Measurements from ENCODE around the gene CCSER2. TPM values are rescaled to one million over a fixed set of nuclear protein-coding genes. Genes with fewer than 3 reads are reported as not detected.

Gene CCSER2
- total RNA-seq, 1 experiment from 2014 or later, result 28.9 TPM

GRCh38 chr10:84343831-84344230, 15.4 kb downstream of the CCSER2 start:
- H3K27ac ChIP-seq (ENCODE audit: low read depth, low read length), result no peak overlapping the region
- intact Hi-C loops (cut with micrococcal nuclease), result no loop called here
- ATAC-seq (no peak), DNase-seq (ENCODE audit: low read depth, low spot score) (no peak)
- H3K4me3 ChIP-seq (replicated peaks in 1 of 2; ENCODE audit: low read depth in 1 of 2, low read length in 2 of 2), result no peak overlapping the region
- H3K9me2 ChIP-seq (ENCODE audit: insufficient read depth), result no peaks in the 10 kb centered on the region
- TF ChIP-seq CEBPB (IDR thresholded peaks at IDR 0.05; ENCODE audit: low read depth) (no peak), EZH2 (IDR thresholded peaks at IDR 0.05) (no peak), CTCF (IDR thresholded peaks at IDR 0.05 in 2 of 3, conservative IDR thresholded peaks at IDR 0.05 in 1 of 3; ENCODE audit: borderline replicate concordance in 1 of 3, insufficient read depth in 1 of 3, low read depth in 2 of 3, low read length in 2 of 3) (no peak), SRF (IDR thresholded peaks at IDR 0.05; ENCODE audit: low read depth) (no peak), ATF3 (IDR thresholded peaks at IDR 0.05) (no peak), ZNF274 (IDR thresholded peaks at IDR 0.05; ENCODE audit: low read depth, low read length) (no peak), ZFX (IDR thresholded peaks at IDR 0.05) (no peak), POLR2A (IDR thresholded peaks at IDR 0.05; ENCODE audit: borderline replicate concordance, extremely low read depth, insufficient read depth, insufficient read length) (no peak), JUND (IDR thresholded peaks at IDR 0.05) (no peak)
- TF ChIP-seq, protein P1, sequence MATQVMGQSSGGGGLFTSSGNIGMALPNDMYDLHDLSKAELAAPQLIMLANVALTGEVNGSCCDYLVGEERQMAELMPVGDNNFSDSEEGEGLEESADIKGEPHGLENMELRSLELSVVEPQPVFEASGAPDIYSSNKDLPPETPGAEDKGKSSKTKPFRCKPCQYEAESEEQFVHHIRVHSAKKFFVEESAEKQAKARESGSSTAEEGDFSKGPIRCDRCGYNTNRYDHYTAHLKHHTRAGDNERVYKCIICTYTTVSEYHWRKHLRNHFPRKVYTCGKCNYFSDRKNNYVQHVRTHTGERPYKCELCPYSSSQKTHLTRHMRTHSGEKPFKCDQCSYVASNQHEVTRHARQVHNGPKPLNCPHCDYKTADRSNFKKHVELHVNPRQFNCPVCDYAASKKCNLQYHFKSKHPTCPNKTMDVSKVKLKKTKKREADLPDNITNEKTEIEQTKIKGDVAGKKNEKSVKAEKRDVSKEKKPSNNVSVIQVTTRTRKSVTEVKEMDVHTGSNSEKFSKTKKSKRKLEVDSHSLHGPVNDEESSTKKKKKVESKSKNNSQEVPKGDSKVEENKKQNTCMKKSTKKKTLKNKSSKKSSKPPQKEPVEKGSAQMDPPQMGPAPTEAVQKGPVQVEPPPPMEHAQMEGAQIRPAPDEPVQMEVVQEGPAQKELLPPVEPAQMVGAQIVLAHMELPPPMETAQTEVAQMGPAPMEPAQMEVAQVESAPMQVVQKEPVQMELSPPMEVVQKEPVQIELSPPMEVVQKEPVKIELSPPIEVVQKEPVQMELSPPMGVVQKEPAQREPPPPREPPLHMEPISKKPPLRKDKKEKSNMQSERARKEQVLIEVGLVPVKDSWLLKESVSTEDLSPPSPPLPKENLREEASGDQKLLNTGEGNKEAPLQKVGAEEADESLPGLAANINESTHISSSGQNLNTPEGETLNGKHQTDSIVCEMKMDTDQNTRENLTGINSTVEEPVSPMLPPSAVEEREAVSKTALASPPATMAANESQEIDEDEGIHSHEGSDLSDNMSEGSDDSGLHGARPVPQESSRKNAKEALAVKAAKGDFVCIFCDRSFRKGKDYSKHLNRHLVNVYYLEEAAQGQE (IDR thresholded peaks at IDR 0.05; ENCODE audit: low read depth), result no peak
- TF ChIP-seq, protein P2, sequence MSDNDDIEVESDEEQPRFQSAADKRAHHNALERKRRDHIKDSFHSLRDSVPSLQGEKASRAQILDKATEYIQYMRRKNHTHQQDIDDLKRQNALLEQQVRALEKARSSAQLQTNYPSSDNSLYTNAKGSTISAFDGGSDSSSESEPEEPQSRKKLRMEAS (IDR thresholded peaks at IDR 0.05), result no peak
- no peaks in the 10 kb centered on the region for H3K9me3 ChIP-seq (ENCODE audit: control insufficient read depth in 1 of 2, insufficient read depth in 1 of 2, low read depth in 1 of 2, low read length in 2 of 2)
- no TSS peak for BruUV-seq (replicated peaks)
- H3K36me3 ChIP-seq (ENCODE audit: control insufficient read depth in 1 of 2, insufficient read depth in 2 of 2, low read length in 2 of 2), result no peaks in the 10 kb centered on the region
- H3K9ac ChIP-seq (ENCODE audit: low read length), result no peak overlapping the region
- no peak overlapping the region for H2AFZ ChIP-seq (ENCODE audit: low read depth, low read length, poor library complexity, severe bottlenecking)
- RAD21 ChIA-PET (ENCODE audit: low non-redundant PET in 1 of 2, low total read pairs in 2 of 2, uncharacterized antibody in 2 of 2, unreplicated experiment in 2 of 2), result no interaction called here
- H3K4me2 ChIP-seq (ENCODE audit: low read length), result no peak overlapping the region
- H3K27me3 ChIP-seq (ENCODE audit: insufficient read depth, low read length), result no peaks in the 10 kb centered on the region
- POLR2A ChIA-PET, result no interaction called here
- peaks cover 0 to under 1% of the 10 kb centered on the region in 2 experiments; a peak in 2 of 4 replicates for H3K4me1 ChIP-seq (ENCODE audit: control insufficient read depth in 1 of 2, insufficient read depth in 2 of 2, low read length in 2 of 2)
- H4K20me1 ChIP-seq (ENCODE audit: insufficient read depth), result no peaks in the 10 kb centered on the region
- CTCF ChIA-PET, result interaction anchor here (3.1 kb wide), 1 partner anchor 8 kb away, joined by 11 read pairs; no protein-coding TSS in a partner anchor
- H3K79me2 ChIP-seq (ENCODE audit: insufficient read depth, low read length), result peaks cover 21% of the 10 kb centered on the region
